ENCODE measurements around the gene RBM33.

RBM33 gene

DNA sequence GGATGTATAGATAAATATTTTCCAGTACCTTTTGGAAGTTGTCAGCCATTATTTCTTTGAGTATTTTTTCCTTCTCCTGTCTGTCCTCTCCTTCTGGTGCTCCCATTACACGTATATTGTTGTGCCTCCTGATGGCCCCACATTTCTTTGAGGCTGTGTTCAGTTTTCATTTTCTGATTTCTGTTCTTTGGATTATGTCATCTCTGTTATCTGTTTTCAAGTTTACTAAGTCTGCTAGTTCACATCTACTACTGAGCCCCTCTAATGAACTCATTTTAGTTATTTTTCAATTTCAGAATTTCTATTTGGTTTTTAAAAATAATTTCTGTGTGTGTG is 16.3 kb downstream of the RBM33 start:
- CTCF ChIA-PET = no interaction called here
- TF ChIP-seq FOXA1 (IDR thresholded peaks at IDR 0.05) = no peak
- TF ChIP-seq HDGF (IDR thresholded peaks at IDR 0.05; ENCODE audit: borderline replicate concordance) = no peak
- TF ChIP-seq PKNOX1 (IDR thresholded peaks at IDR 0.05) = no peak
- TF ChIP-seq ARNT (IDR thresholded peaks at IDR 0.05) = no peak
- TF ChIP-seq BHLHE40 (IDR thresholded peaks at IDR 0.05; ENCODE audit: borderline replicate concordance) = no peak
- no peak for TF ChIP-seq TARDBP (IDR thresholded peaks at IDR 0.05)
- TF ChIP-seq SUZ12 (IDR thresholded peaks at IDR 0.05) = no peak
- TF ChIP-seq CTBP1 (IDR thresholded peaks at IDR 0.05; ENCODE audit: borderline replicate concordance) = no peak
- no peak for TF ChIP-seq FOXK2 (IDR thresholded peaks at IDR 0.05)
- no peak for TF ChIP-seq NFRKB (IDR thresholded peaks at IDR 0.05)
- no peak for TF ChIP-seq SP1 (IDR thresholded peaks at IDR 0.05)
- no peak for TF ChIP-seq ELF4 (IDR thresholded peaks at IDR 0.05)
- no peak for TF ChIP-seq ZNF384 (IDR thresholded peaks at IDR 0.05)
- no peak for TF ChIP-seq L3MBTL2 (conservative IDR thresholded peaks at IDR 0.05)
- no peak for TF ChIP-seq LEF1 (IDR thresholded peaks at IDR 0.05; ENCODE audit: borderline replicate concordance)
- TF ChIP-seq FOXM1 (IDR thresholded peaks at IDR 0.05; ENCODE audit: borderline replicate concordance) = no peak
- no peak for DNase-seq (ENCODE audit: extremely low spot score)
- POLR2A ChIA-PET = no interaction called here

- no peak for DNase-seq (ENCODE audit: extremely low spot score)
- ChIA-PET POLR2A (no interaction called here), CTCF (interaction anchor here (0.8 kb wide), 1 partner anchor 64 kb away, joined by 3 read pairs; no protein-coding TSS in a partner anchor)
- no peak for TF ChIP-seq ARNT (IDR thresholded peaks at IDR 0.05)
- no peak for TF ChIP-seq LEF1 (IDR thresholded peaks at IDR 0.05; ENCODE audit: borderline replicate concordance)
- no peak for TF ChIP-seq CTBP1 (IDR thresholded peaks at IDR 0.05; ENCODE audit: borderline replicate concordance)
- no peak for TF ChIP-seq SP1 (IDR thresholded peaks at IDR 0.05)
These were observed 18.0 kb downstream of the RBM33 start for GRCh38 chr7:155662343-155663043.

GRCh38 chr7:155663937-155664336 is 19.5 kb downstream of the RBM33 start:
- no peak for DNase-seq (ENCODE audit: extremely low spot score)
- CTCF ChIA-PET = no interaction called here
- TF ChIP-seq NFRKB (IDR thresholded peaks at IDR 0.05) = no peak
- no peak for TF ChIP-seq HDGF (IDR thresholded peaks at IDR 0.05; ENCODE audit: borderline replicate concordance)
- no peak for TF ChIP-seq BHLHE40 (IDR thresholded peaks at IDR 0.05; ENCODE audit: borderline replicate concordance)
- TF ChIP-seq TARDBP (IDR thresholded peaks at IDR 0.05) = no peak
- no peak for TF ChIP-seq L3MBTL2 (conservative IDR thresholded peaks at IDR 0.05)
- no peak for TF ChIP-seq PKNOX1 (IDR thresholded peaks at IDR 0.05)
- TF ChIP-seq ZNF384 (IDR thresholded peaks at IDR 0.05) = no peak
- no peak for TF ChIP-seq ELF4 (IDR thresholded peaks at IDR 0.05)
- TF ChIP-seq SP1 (IDR thresholded peaks at IDR 0.05) = no peak
- TF ChIP-seq ARNT (IDR thresholded peaks at IDR 0.05) = no peak
- TF ChIP-seq CTBP1 (IDR thresholded peaks at IDR 0.05; ENCODE audit: borderline replicate concordance) = no peak
- no peak for TF ChIP-seq FOXM1 (IDR thresholded peaks at IDR 0.05; ENCODE audit: borderline replicate concordance)
- no peak for TF ChIP-seq SUZ12 (IDR thresholded peaks at IDR 0.05)
- no peak for TF ChIP-seq LEF1 (IDR thresholded peaks at IDR 0.05; ENCODE audit: borderline replicate concordance)
- no peak for TF ChIP-seq FOXA1 (IDR thresholded peaks at IDR 0.05)
- TF ChIP-seq FOXK2 (IDR thresholded peaks at IDR 0.05) = no peak
- POLR2A ChIA-PET = no interaction called here

DNA sequence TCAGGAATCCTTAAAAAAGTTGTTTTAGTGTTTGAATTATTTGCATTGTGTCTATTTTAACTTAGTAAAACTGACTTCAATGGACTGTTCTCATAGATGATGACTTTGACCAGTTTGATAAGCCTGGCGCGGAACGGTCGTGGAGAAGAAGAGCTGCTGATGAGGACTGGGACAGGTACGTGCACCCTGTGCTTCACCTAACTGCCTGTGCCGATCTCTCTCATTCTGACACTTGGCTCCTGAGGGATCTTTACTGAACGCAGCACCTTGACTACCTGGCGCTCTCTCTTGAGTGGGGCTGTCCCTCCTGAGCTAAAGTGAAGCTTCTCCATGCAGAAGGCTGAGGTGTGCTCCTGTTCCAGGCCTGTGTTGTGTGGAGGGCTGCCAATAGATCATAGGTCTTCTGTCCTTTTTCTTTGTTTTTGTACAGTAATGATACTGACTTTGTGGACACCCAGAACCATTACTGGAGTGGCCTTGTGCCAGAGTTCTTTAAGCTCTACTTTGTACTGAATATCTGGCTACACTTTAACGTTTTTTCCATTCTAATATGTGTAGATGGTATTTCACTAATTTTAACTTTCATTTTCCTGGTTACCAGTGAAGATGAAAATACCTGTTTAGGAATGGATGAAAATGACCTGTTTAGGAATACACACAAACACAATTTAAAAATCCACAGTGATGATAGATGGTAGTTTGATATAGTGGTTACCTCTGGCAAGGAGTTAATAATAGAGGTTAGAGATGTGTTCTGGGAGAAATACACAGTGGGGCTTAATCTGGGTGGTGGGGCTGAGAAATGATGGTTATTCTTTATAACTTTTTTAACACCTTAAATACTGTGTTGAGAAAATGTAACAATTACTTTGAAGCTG is 20.9 kb downstream of the RBM33 start:
- ChIA-PET POLR2A (interaction anchor here (1.4 kb wide), 1 partner anchor 21 kb away, joined by 5 read pairs; the partner anchor contains the start of gene RBM33), CTCF (interaction anchor here (0.6 kb wide), 1 partner anchor 158 kb away, joined by 4 read pairs; no protein-coding TSS in a partner anchor)
- no peak for DNase-seq (ENCODE audit: extremely low spot score)
- TF ChIP-seq ARNT (IDR thresholded peaks at IDR 0.05) (no peak), NFRKB (IDR thresholded peaks at IDR 0.05) (no peak), BHLHE40 (IDR thresholded peaks at IDR 0.05; ENCODE audit: borderline replicate concordance) (no peak)

DNA sequence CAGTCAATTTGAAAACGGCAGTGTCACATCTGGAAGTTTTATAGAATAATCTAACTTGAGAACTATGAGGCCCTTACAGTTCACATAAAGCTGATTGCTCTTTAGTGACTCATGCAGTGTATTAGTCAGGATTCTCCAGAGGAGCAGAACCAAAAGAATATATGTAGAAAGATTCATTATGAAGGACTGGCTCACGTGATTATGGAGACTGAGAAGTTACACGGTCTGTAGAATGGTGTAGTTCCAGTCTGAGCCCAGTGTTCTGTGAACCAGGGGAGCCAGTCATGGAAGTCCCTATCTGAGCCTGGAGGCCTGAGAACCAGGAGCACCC is 21.5 kb downstream of the RBM33 start:
- TF ChIP-seq ELF4 (IDR thresholded peaks at IDR 0.05) (no peak), LEF1 (IDR thresholded peaks at IDR 0.05; ENCODE audit: borderline replicate concordance) (no peak), ZNF384 (IDR thresholded peaks at IDR 0.05) (no peak), SUZ12 (IDR thresholded peaks at IDR 0.05) (no peak), CTBP1 (IDR thresholded peaks at IDR 0.05; ENCODE audit: borderline replicate concordance) (no peak), L3MBTL2 (conservative IDR thresholded peaks at IDR 0.05) (no peak), HDGF (IDR thresholded peaks at IDR 0.05; ENCODE audit: borderline replicate concordance) (no peak), FOXK2 (IDR thresholded peaks at IDR 0.05) (no peak), FOXM1 (IDR thresholded peaks at IDR 0.05; ENCODE audit: borderline replicate concordance) (no peak), SP1 (IDR thresholded peaks at IDR 0.05) (no peak), PKNOX1 (IDR thresholded peaks at IDR 0.05) (no peak), TARDBP (IDR thresholded peaks at IDR 0.05) (no peak), NFRKB (IDR thresholded peaks at IDR 0.05) (no peak), FOXA1 (IDR thresholded peaks at IDR 0.05) (no peak), ARNT (IDR thresholded peaks at IDR 0.05) (no peak), BHLHE40 (IDR thresholded peaks at IDR 0.05; ENCODE audit: borderline replicate concordance) (no peak)
- DNase-seq (ENCODE audit: extremely low spot score) = no peak
- ChIA-PET CTCF (no interaction called here), POLR2A (interaction anchor here (1.4 kb wide), 1 partner anchor 22 kb away, joined by 5 read pairs; the partner anchor contains the start of gene RBM33)
